ENCODE data around the gene XYLT1. TPM values are rescaled to one million over a fixed set of nuclear protein-coding genes. Genes with fewer than 3 reads are reported as not detected.

The XYLT1 gene
- total and polyA plus RNA-seq, 10 of the 15 experiments (the other 5 are each of a cell fraction or from before 2014, with no cell fraction given): 0.88 to 14.8 (median 5.8) TPM

DNA sequence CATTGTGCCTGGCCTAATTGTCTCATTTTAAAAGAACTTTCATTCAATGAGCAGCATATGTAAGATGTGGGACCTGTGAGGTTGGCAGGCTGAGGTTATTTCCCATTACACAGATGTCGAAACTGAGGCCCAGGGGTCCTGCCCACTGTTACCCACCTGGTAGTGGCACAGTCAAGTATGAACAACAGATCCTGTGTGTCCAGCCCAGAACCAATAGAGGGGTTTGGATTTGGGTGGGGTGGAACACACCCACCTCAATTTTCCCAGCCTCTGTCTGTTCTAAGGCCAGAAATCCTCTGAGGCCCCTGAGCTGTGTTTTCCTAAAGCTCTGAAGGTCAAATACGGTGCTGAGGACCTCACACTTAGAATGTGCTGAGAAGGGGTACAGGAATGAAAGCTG lies 179.5 kb downstream of the XYLT1 start:
- H3K36me3 ChIP-seq (ENCODE audit: control insufficient read depth in 2 of 2, insufficient read depth in 2 of 2, low read length in 1 of 2): peaks cover 0 to 1% of the 10 kb centered on the region in 2 experiments; a peak in 1 of 4 replicates
- H3K27me3 ChIP-seq (replicated peaks in 1 of 2; ENCODE audit: control insufficient read depth in 2 of 2, insufficient read depth in 2 of 2, low read length in 1 of 2): no peaks in the 10 kb centered on the region
- no peaks in the 10 kb centered on the region for H3K9me3 ChIP-seq (replicated peaks; ENCODE audit: control insufficient read depth, insufficient read depth, low read length)
- ATAC-seq: no peak
- TF ChIP-seq NBN (IDR thresholded peaks at IDR 0.05): no peak
- in situ Hi-C loops (cut with MboI) (no loop called here), intact Hi-C loops (cut with micrococcal nuclease; ENCODE audit: unreplicated experiment) (no loop called here)
- 51% methylated on average over 2 of the region's 2 CpGs for WGBS (ENCODE audit: insufficient coverage, insufficient replicate concordance, low lambda C conversion rate, missing lambda C conversion rate)
- SMC1A ChIA-PET (ENCODE audit: uncharacterized antibody, unreplicated experiment): interaction anchor here (0.6 to 6.6 kb wide), 4 partner anchors 10 to 176 kb away, joined by 4 to 67 read pairs (median 11); no protein-coding TSS in a partner anchor
- no peak overlapping the region for H2AFZ ChIP-seq (ENCODE audit: control insufficient read depth, low read depth, low read length)
- no peaks in the 10 kb centered on the region for H3K4me1 ChIP-seq (ENCODE audit: control insufficient read depth, insufficient read depth, low read length)
- no peaks in the 10 kb centered on the region for H3K79me2 ChIP-seq (ENCODE audit: control insufficient read depth, insufficient read depth, low read length)
- H3K9ac ChIP-seq (ENCODE audit: control insufficient read depth, insufficient read depth, low read length): no peak overlapping the region
- no peak for DNase-seq (ENCODE audit: low read depth, low spot score)
- no peaks in the 10 kb centered on the region for H4K20me1 ChIP-seq (ENCODE audit: control insufficient read depth, insufficient read depth)
- no peak overlapping the region for H3K27ac ChIP-seq (ENCODE audit: control insufficient read depth, insufficient read depth)
- FAIRE-seq: no peak
- CTCF ChIA-PET: interaction anchor here (0.6 to 2.5 kb wide), 7 partner anchors 9 to 246 kb away, joined by 3 to 11 read pairs (median 4); no protein-coding TSS in a partner anchor
- no peak overlapping the region for H3K4me2 ChIP-seq (ENCODE audit: control insufficient read depth, insufficient read depth)
- POLR2A ChIA-PET: interaction anchor here (1.8 kb wide), 1 partner anchor 10 kb away, joined by 5 read pairs; no protein-coding TSS in a partner anchor
- BruUV-seq (replicated peaks): no TSS peak
- RAD21 ChIA-PET (ENCODE audit: unreplicated experiment): interaction anchor here (1.5 kb wide), 1 partner anchor 13 kb away, joined by 4 read pairs; no protein-coding TSS in a partner anchor
- H3K4me3 ChIP-seq: no peak overlapping the region

DNA sequence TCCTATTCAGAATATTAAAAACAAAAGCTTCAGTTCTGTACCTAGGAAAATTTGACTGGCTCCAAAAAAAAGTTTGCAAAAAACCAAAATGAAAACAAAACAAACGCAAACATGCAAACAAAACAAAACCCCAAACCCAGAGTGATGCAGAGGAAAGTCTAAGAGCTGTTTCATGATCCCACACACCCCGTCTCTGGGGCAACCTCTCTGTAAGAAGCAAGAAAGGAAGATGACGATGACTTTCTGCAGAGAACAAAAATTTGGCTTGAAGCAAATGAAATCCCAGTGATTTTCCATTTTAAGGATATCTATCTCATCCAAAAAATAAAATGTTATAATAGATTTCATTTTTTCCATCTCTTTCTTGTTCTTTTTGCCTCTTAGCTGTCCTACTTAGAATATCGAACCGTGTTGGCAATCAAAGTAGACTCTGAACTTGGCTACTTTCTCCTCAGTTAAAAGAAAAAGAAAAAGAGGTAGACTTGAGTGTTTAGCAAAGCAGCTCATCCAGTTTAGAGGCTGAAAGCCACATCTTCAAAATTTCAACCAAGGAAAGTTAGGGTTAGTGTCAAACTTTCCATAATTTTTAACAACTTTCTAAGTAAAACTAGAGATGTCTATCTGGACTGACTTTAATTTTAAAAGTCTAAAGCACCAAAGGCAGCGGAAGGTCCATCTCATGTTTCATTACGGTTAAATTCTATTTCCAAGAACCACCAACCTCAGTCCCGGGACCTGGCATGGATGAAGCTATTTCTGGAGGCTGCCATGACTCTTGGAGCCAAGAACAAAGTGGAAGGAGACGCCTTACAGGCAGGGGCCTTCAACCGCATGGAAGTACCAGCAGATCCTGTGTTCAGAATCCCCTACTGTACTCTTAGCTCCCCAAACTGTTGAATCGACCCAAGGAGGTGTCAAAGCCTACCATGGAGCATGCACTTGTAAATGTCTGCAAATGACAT lies 180.8 kb downstream of the XYLT1 start:
- H3K9me3 ChIP-seq (replicated peaks; ENCODE audit: control insufficient read depth, insufficient read depth, low read length): no peaks in the 10 kb centered on the region
- H3K27ac ChIP-seq (ENCODE audit: control insufficient read depth, insufficient read depth): no peak overlapping the region
- no peaks in the 10 kb centered on the region for H3K27me3 ChIP-seq (replicated peaks in 1 of 2; ENCODE audit: control insufficient read depth in 2 of 2, insufficient read depth in 2 of 2, low read length in 1 of 2)
- no peaks in the 10 kb centered on the region for H3K79me2 ChIP-seq (ENCODE audit: control insufficient read depth, insufficient read depth, low read length)
- ChIA-PET POLR2A (interaction anchor here (1.3 to 1.8 kb wide), 2 partner anchors 9 to 12 kb away, joined by 3 to 5 read pairs; no protein-coding TSS in a partner anchor), SMC1A (ENCODE audit: uncharacterized antibody, unreplicated experiment) (interaction anchor here (0.7 to 16.7 kb wide), 6 partner anchors 10 to 178 kb away, joined by 3 to 241 read pairs (median 4); no protein-coding TSS in a partner anchor), RAD21 (ENCODE audit: unreplicated experiment) (interaction anchor here (0.5 kb wide), 1 partner anchor 315 kb away, joined by 3 read pairs; no protein-coding TSS in a partner anchor), CTCF (interaction anchor here (0.8 to 0.9 kb wide), 2 partner anchors 12 to 17 kb away, joined by 4 read pairs; no protein-coding TSS in a partner anchor)
- no peaks in the 10 kb centered on the region for H4K20me1 ChIP-seq (ENCODE audit: control insufficient read depth, insufficient read depth)
- H3K4me3 ChIP-seq: no peak overlapping the region
- H2AFZ ChIP-seq (ENCODE audit: control insufficient read depth, low read depth, low read length): no peak overlapping the region
- WGBS (ENCODE audit: insufficient coverage, insufficient replicate concordance, low lambda C conversion rate, missing lambda C conversion rate): 44% methylated on average over 11 of the region's 11 CpGs
- BruUV-seq (replicated peaks): no TSS peak
- no peak for ATAC-seq
- TF ChIP-seq SREBF2 (IDR thresholded peaks at IDR 0.05; ENCODE audit: low read length): no peak
- TF ChIP-seq, protein P1, sequence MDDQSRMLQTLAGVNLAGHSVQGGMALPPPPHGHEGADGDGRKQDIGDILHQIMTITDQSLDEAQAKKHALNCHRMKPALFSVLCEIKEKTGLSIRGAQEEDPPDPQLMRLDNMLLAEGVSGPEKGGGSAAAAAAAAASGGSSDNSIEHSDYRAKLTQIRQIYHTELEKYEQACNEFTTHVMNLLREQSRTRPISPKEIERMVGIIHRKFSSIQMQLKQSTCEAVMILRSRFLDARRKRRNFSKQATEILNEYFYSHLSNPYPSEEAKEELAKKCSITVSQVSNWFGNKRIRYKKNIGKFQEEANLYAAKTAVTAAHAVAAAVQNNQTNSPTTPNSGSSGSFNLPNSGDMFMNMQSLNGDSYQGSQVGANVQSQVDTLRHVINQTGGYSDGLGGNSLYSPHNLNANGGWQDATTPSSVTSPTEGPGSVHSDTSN (IDR thresholded peaks at IDR 0.05; ENCODE audit: insufficient replicate concordance, low read depth, low read length): no peak
- TF ChIP-seq NR2F1 (conservative IDR thresholded peaks at IDR 0.05): no peak
- TF ChIP-seq ETV6 (conservative IDR thresholded peaks at IDR 0.05 in 1 of 2, IDR thresholded peaks at IDR 0.05 in 1 of 2; ENCODE audit: borderline replicate concordance in 1 of 2, low read depth in 1 of 2): no peak
- no peak for TF ChIP-seq TARDBP (IDR thresholded peaks at IDR 0.05; ENCODE audit: borderline replicate concordance)
- intact Hi-C loops (cut with micrococcal nuclease; ENCODE audit: unreplicated experiment): no loop called here
- no peak overlapping the region for H3K9ac ChIP-seq (ENCODE audit: control insufficient read depth, insufficient read depth, low read length)
- H3K4me2 ChIP-seq (ENCODE audit: control insufficient read depth, insufficient read depth): no peak overlapping the region
- peaks cover 0 to 1% of the 10 kb centered on the region in 2 experiments; a peak in 1 of 4 replicates for H3K36me3 ChIP-seq (ENCODE audit: control insufficient read depth in 2 of 2, insufficient read depth in 2 of 2, low read length in 1 of 2)
- DNase-seq (ENCODE audit: low read depth, low spot score): no peak
- no peak for FAIRE-seq
- H3K4me1 ChIP-seq (ENCODE audit: control insufficient read depth, insufficient read depth, low read length): no peaks in the 10 kb centered on the region
- in situ Hi-C loops (cut with MboI): no loop called here

Data from GM12878 (cell line).